HG03575 (cell line): ENCODE results near the gene TMEM61.
"Not testable (repeated sequence)": the region's sequence is repeated elsewhere in the genome, so short reads cannot be mapped to it uniquely, and the experiment has no call there.

ENCODE experiments used
- ATAC-seq: cut with Tn5 transposase; IDR thresholded peaks from one replicate; pipeline ENCODE4 v1.9.1; 2021; ENCODE audit not compliant: unreplicated experiment, insufficient number of reproducible peaks, low FRiP score; ENCODE audit errors: extremely low read depth

TMEM61 gene

GRCh38 chr1:55021942-55022546, 41.6 kb downstream of the TMEM61 start:
- ATAC-seq, result no peak

- ATAC-seq, result not testable (repeated sequence)
Observed at GRCh38 chr1:55024163-55024562, 43.7 kb downstream of the TMEM61 start.

- not testable (repeated sequence) for ATAC-seq
Observed at GRCh38 chr1:55026682-55027081, 46.3 kb downstream of the TMEM61 start.

GRCh38 chr1:55031098-55031497, 50.7 kb downstream of the TMEM61 start:
- not testable (repeated sequence) for ATAC-seq

- ATAC-seq, result no peak
Observed at GRCh38 chr1:55033265-55033614, 52.8 kb downstream of the TMEM61 start.

GRCh38 chr1:55034476-55035133, 54.2 kb downstream of the TMEM61 start:
- ATAC-seq, result no peak

GRCh38 chr1:55035904-55036303, 55.5 kb downstream of the TMEM61 start:
- ATAC-seq, result no peak

GRCh38 chr1:55037733-55038551, 57.5 kb downstream of the TMEM61 start:
- no peak for ATAC-seq

GRCh38 chr1:55038552-55038838, 58.1 kb downstream of the TMEM61 start:
- no peak for ATAC-seq

GRCh38 chr1:55038974-55039341, 58.5 kb downstream of the TMEM61 start:
- no peak for ATAC-seq

GRCh38 chr1:55039342-55040082, 59.1 kb downstream of the TMEM61 start, which contains the start of gene PCSK9:
Gene PCSK9 (plus strand): TSS chr1:55039548. CDS start chr1:55039838, 290 bp downstream.
- ATAC-seq, result no peak

- ATAC-seq, result no peak
Observed at GRCh38 chr1:55040083-55040932, 59.9 kb downstream of the TMEM61 start.

GRCh38 chr1:55040933-55041494, 60.6 kb downstream of the TMEM61 start:
- ATAC-seq, result no peak

- ATAC-seq, result no peak
Observed at GRCh38 chr1:55041613-55042012, 61.2 kb downstream of the TMEM61 start.
